CD14-positive monocyte (primary cell): ENCODE results near the gene CNTN5. TPM values are rescaled to one million over a fixed set of nuclear protein-coding genes. Genes with fewer than 3 reads are reported as not detected.

Experiments
- DNase-seq, 3 donors: peaks; one replicate each; pipeline ENCODE4 v3.0.0-alpha.2; 2011 to 2022
- H2AFZ ChIP-seq: 2 replicates; pipeline ENCODE4 v1.6.0; 2012; ENCODE audit warnings: mild to moderate bottlenecking, low read depth, low read length, inconsistent platforms; ENCODE audit not compliant: insufficient read depth, poor library complexity, severe bottlenecking
- H3K27ac ChIP-seq, 2 donors: 1 replicate in 1 of 2; 2 replicates in 1 of 2; pipeline ENCODE4 v1.5.1; 2012 to 2013; ENCODE audit warnings: low read length in 2 of 2, control low read depth in 1 of 2, inconsistent platforms in 1 of 2, low read depth in 1 of 2, mild to moderate bottlenecking in 1 of 2
- H3K27me3 ChIP-seq, 2 donors: one replicate each; pipeline versions ENCODE4 v1.6.0 to v1.6.1; 2011 to 2013; ENCODE audit warnings: low read length in 2 of 2; ENCODE audit not compliant: control insufficient read depth in 2 of 2, insufficient read depth in 2 of 2
- H3K36me3 ChIP-seq, 2 donors: replicated peaks in 1 of 2; 1 replicate in 1 of 2; 2 replicates in 1 of 2; pipeline versions ENCODE4 v1.5.1 to v1.6.1; 2012 to 2013; ENCODE audit warnings: low read length in 2 of 2, control low read depth in 1 of 2, inconsistent platforms in 1 of 2, mild to moderate bottlenecking in 1 of 2; ENCODE audit not compliant: insufficient read depth in 2 of 2, control insufficient read depth in 1 of 2
- H3K4me1 ChIP-seq, 2 donors: 1 replicate in 1 of 2; 2 replicates in 1 of 2; pipeline versions ENCODE4 v1.5.1 to v1.6.1; 2012 to 2013; ENCODE audit warnings: low read length in 2 of 2, control low read depth in 1 of 2, inconsistent platforms in 1 of 2, mild to moderate bottlenecking in 1 of 2, moderate library complexity in 1 of 2; ENCODE audit not compliant: insufficient read depth in 2 of 2, control insufficient read depth in 1 of 2
- H3K4me2 ChIP-seq: replicated peaks from 2 replicates; pipeline ENCODE3; 2012; ENCODE audit warnings: low read length, moderate library complexity, mild to moderate bottlenecking; ENCODE audit not compliant: poor library complexity, severe bottlenecking; ENCODE audit errors: extremely low read depth
- H3K4me3 ChIP-seq, 3 experiments: fragments of 200-600 bp in 1 of 3; sonication (generic) in 1 of 3; replicated peaks in 1 of 3; 1 replicate in 2 of 3; 2 replicates in 1 of 3; pipeline ENCODE4 v1.5.1; 2011 to 2013; ENCODE audit warnings: low read length in 3 of 3, mild to moderate bottlenecking in 3 of 3, control low read depth in 2 of 3, low read depth in 2 of 3, inconsistent platforms in 1 of 3, moderate library complexity in 1 of 3
- H3K79me2 ChIP-seq: 2 replicates; pipeline ENCODE4 v1.6.0; 2012; ENCODE audit warnings: mild to moderate bottlenecking, control low read depth, inconsistent platforms, low read length, moderate library complexity; ENCODE audit not compliant: insufficient read depth
- H3K9ac ChIP-seq: 2 replicates; pipeline ENCODE4 v1.6.0; 2017; ENCODE audit warnings: low read length, mild to moderate bottlenecking; ENCODE audit not compliant: insufficient read depth, poor library complexity, severe bottlenecking
- H3K9me3 ChIP-seq, 2 donors: replicated peaks in 1 of 2; 1 replicate in 1 of 2; 2 replicates in 1 of 2; pipeline versions ENCODE4 v1.5.1 to v1.6.1; 2012 to 2013; ENCODE audit warnings: low read length in 2 of 2, control low read depth in 1 of 2; ENCODE audit not compliant: control insufficient read depth in 1 of 2, insufficient read depth in 1 of 2
- H4K20me1 ChIP-seq: 2 replicates; pipeline ENCODE4 v1.6.0; 2012; ENCODE audit warnings: mild to moderate bottlenecking, low read length, control low read depth, moderate library complexity; ENCODE audit not compliant: insufficient read depth
- H3K27ac Mint-ChIP-seq, 7 donors: one replicate each; pipeline ENCODE4 v1.8.0; 2020; ENCODE audit warnings: mild to moderate bottlenecking in 7 of 7, mixed read lengths in 7 of 7, moderate library complexity in 6 of 7, inconsistent platforms in 2 of 7
- H3K27me3 Mint-ChIP-seq, 3 donors: one replicate each; pipeline ENCODE4 v1.8.0; 2021 to 2022; ENCODE audit warnings: low read depth in 3 of 3, mild to moderate bottlenecking in 3 of 3, mixed read lengths in 3 of 3, moderate library complexity in 3 of 3, inconsistent platforms in 1 of 3
- H3K36me3 Mint-ChIP-seq, 2 donors: one replicate each; pipeline ENCODE4 v1.8.0; 2020; ENCODE audit warnings: mixed read lengths in 2 of 2, inconsistent platforms in 1 of 2, mild to moderate bottlenecking in 1 of 2
- H3K4me1 Mint-ChIP-seq: one replicate; pipeline ENCODE4 v1.8.0; 2020; ENCODE audit warnings: mild to moderate bottlenecking, mixed read lengths
- H3K4me3 Mint-ChIP-seq, 2 donors: one replicate each; pipeline ENCODE4 v1.8.0; 2020; ENCODE audit warnings: mild to moderate bottlenecking in 2 of 2, mixed read lengths in 2 of 2, moderate library complexity in 1 of 2
- H3K9me3 Mint-ChIP-seq, 7 donors: one replicate each; pipeline ENCODE4 v1.8.0; 2020 to 2022; ENCODE audit warnings: mixed read lengths in 7 of 7, mild to moderate bottlenecking in 6 of 7, moderate library complexity in 6 of 7, inconsistent platforms in 2 of 7
- whole genome bisulfite sequencing: methylation state at CpG from one replicate; pipeline ENCODE4 v1.1.5; 2013; ENCODE audit warnings: missing lambda C conversion rate; ENCODE audit not compliant: insufficient coverage; 5-methylcytosine and 5-hydroxymethylcytosine counted together
- intact Hi-C, 2 donors: fragments of 100-400 bp; cut with micrococcal nuclease; formaldehyde crosslinking; loops; one replicate each; pipeline versions ENCODE4 v1.15.0 to v1.15.1; 2023
- polyA plus RNA-seq, 3 donors: library from polyadenylated mRNA; depleted of rRNA in 1 of 3; unstranded in 2 of 3; stranded (reverse) in 1 of 3; fragments of 300-500 nt in 2 of 3; fragments of >200 nt in 1 of 3; fragmentation: Illumina TruSeq in 2 of 3; gene quantifications; 1 replicate in 2 of 3; 2 replicates in 1 of 3; pipeline ENCODE4 v1.2.3, GENCODE V29; 2012 to 2021
- TF ChIP-seq, protein P1 (sequence below): fragments of 200-600 bp; IDR thresholded peaks from one replicate; pipeline ENCODE4 v1.8.0; 2022; ENCODE audit warnings: antibody characterized with exemption, mild to moderate bottlenecking

Gene CNTN5
- polyA plus RNA-seq, 3 donors = not detected

DNA sequence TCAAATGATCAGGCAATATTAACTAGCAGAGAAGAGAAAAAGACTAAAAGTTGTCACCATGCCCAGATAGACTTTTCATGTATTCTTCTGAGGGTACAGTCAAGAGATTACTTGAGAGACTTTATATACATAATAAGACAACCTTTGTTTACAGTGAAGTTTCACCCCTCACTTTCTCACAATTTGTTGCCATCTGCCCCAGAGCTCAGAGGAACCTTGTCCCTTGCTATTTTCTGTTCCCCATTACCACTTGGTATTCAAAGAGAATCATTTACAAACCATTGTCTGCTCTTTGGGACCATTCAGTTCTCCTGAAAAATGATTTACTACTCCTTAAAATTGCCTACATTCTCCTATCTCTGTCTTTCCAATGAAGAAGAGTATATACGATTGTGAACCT lies 544.6 kb downstream of the CNTN5 start:
- H3K27me3 ChIP-seq = no peaks in the 10 kb centered on the region
- no peaks in the 10 kb centered on the region for H3K36me3 Mint-ChIP-seq
- no peaks in the 10 kb centered on the region for H3K79me2 ChIP-seq
- no peak overlapping the region for H3K4me3 Mint-ChIP-seq
- H4K20me1 ChIP-seq = no peaks in the 10 kb centered on the region
- no peaks in the 10 kb centered on the region for H3K4me1 ChIP-seq
- H2AFZ ChIP-seq = no peak overlapping the region
- intact Hi-C loops = no loop called here
- no peaks in the 10 kb centered on the region for H3K27me3 Mint-ChIP-seq
- H3K27ac ChIP-seq = no peak overlapping the region
- no peak overlapping the region for H3K4me3 ChIP-seq
- H3K4me1 Mint-ChIP-seq = no peaks in the 10 kb centered on the region
- no peak overlapping the region for H3K4me2 ChIP-seq
- TF ChIP-seq, protein P1, sequence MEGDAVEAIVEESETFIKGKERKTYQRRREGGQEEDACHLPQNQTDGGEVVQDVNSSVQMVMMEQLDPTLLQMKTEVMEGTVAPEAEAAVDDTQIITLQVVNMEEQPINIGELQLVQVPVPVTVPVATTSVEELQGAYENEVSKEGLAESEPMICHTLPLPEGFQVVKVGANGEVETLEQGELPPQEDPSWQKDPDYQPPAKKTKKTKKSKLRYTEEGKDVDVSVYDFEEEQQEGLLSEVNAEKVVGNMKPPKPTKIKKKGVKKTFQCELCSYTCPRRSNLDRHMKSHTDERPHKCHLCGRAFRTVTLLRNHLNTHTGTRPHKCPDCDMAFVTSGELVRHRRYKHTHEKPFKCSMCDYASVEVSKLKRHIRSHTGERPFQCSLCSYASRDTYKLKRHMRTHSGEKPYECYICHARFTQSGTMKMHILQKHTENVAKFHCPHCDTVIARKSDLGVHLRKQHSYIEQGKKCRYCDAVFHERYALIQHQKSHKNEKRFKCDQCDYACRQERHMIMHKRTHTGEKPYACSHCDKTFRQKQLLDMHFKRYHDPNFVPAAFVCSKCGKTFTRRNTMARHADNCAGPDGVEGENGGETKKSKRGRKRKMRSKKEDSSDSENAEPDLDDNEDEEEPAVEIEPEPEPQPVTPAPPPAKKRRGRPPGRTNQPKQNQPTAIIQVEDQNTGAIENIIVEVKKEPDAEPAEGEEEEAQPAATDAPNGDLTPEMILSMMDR = no peak
- DNase-seq = no peak
- no peaks in the 10 kb centered on the region for H3K36me3 ChIP-seq
- H3K27ac Mint-ChIP-seq = no peak overlapping the region
- no peak overlapping the region for H3K9ac ChIP-seq
- no peaks in the 10 kb centered on the region for H3K9me3 ChIP-seq
- WGBS = no CpG with 5 or more reads among the region's 1 CpG
- peaks cover 0 to 3% (median 0%) of the 10 kb centered on the region in 7 donors for H3K9me3 Mint-ChIP-seq

DNA sequence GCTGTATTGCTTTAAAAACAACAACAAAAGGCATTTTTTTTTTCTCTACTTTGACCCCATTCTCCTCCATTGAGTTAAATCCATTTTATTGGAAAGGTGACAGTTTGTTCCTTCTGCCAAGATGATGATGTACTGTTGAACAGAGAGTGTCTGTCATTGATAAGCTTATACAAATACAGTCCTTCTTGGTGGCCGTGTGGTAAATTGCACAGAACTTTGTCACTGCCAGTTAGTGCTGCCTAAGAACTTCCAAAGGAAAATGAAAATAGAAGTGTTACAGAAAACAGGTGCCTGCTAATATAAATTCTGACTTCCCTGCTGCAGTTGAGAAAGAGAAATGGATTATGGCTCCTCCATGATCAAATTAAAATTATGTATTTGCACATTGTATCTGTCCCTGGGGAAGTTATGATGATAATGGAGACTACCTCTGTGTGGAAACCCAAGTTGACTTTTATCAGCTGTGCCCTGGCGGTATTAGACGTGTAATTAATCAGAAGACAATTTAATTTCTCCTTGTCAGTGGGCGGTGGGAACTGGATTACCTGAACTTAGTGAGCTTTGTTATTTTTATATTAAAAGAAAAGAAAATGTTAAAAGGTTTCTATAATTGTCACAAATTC lies 546.7 kb downstream of the CNTN5 start:
- H3K27me3 ChIP-seq = no peaks in the 10 kb centered on the region
- peaks cover 0 to 3% (median 0%) of the 10 kb centered on the region in 7 donors for H3K9me3 Mint-ChIP-seq
- H3K9me3 ChIP-seq = no peaks in the 10 kb centered on the region
- H3K4me2 ChIP-seq = no peak overlapping the region
- H3K4me3 ChIP-seq = no peak overlapping the region
- no peak overlapping the region for H2AFZ ChIP-seq
- no peak overlapping the region for H3K9ac ChIP-seq
- WGBS = no CpG with 5 or more reads among the region's 4 CpGs
- no peak overlapping the region for H3K4me3 Mint-ChIP-seq
- no peaks in the 10 kb centered on the region for H3K4me1 ChIP-seq
- no peak for DNase-seq
- no peak overlapping the region for H3K27ac Mint-ChIP-seq
- H3K27ac ChIP-seq = no peak overlapping the region
- H3K27me3 Mint-ChIP-seq = no peaks in the 10 kb centered on the region
- H3K79me2 ChIP-seq = no peaks in the 10 kb centered on the region
- H3K36me3 ChIP-seq = no peaks in the 10 kb centered on the region
- TF ChIP-seq, protein P1 = no peak
- no peaks in the 10 kb centered on the region for H3K36me3 Mint-ChIP-seq
- intact Hi-C loops = no loop called here
- H3K4me1 Mint-ChIP-seq = no peaks in the 10 kb centered on the region
- H4K20me1 ChIP-seq = no peaks in the 10 kb centered on the region
